ENCODE data around the gene PEPD.
A peak's percentile ranks its signal among the peaks of the same experiment; 100 is the strongest.

Gene PEPD

DNA sequence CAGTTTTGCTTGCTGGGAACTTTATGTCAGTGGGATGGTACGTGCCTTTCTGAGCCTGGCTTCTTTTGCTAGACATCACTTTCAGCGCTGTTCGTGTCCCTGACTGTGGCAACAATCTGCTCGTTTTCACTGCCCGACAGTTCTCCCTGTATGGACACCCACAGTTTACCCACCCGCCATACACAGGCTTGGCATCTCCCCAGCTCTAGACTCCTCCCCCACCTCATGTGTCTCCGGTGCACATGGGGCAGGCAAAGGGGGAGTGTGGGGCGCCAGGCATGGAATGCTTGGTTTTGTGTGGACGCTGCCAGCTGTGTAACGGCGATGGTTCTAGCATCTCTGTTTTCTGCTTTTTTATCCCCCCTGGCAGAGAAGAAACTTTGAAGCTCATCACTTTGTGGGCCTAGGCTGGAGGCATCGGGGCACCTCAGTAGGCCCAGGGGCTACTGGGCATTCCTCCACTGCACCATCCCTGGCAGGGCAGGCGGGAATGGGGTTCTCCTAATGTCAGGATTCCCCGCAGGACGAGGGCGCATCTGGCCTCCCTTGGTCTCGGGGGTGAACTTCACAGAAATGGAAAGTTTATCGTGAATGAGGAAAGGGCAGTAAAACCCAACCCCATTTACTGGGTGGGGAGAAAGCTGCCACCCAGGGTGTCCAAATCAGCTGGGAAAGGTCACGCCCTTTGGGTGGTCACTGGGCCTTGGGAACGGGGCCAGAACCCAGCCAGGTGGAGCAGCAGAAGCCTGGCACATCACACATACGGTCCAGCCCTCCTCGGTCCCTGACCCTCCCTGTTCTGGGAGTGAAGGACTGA, 87.3 kb downstream of the PEPD start:
- H3K36me3 Mint-ChIP-seq, result no peaks in the 10 kb centered on the region
- no peaks in the 10 kb centered on the region for H3K9me3 Mint-ChIP-seq (ENCODE audit: low read depth)
- no peak overlapping the region for H3K4me3 Mint-ChIP-seq
- no peaks in the 10 kb centered on the region for H3K27me3 Mint-ChIP-seq
- peaks cover 8% of the 10 kb centered on the region for H3K4me1 Mint-ChIP-seq (ENCODE audit: low read depth)
- no peak overlapping the region for H3K27ac Mint-ChIP-seq

DNA sequence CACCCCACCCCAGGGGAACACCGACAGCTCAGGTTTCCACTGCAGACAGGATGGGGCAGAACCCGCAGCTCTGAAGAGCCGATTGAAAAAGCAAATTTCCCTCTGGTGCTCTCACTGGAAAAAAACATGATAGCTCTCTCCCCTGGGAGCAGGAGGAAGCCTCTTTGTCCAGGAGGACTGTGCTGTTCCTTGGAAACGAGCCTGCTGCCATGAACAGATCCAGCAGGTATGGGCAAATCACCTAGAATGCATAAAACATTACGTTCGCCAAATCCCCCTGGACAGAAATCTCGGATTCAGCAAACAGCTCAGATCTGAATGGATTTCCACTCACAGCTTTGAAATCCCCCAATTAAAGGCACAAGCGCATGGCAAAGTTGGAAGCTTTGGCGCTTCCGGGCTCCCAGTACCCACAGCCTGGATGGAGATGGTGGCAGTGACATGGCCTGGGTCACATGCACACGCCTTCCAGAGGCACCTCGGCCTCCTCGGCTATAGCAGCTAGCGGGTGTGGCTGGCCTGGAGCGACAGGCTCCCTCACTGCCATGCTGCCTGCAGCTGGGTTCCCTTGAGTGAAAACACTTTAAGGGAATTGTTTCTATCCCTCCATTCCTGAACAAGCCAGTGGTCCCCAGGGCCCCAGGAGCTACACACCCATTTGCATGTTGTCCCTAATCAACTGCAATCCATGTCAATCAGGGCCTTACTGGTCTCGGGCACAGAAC, 89.0 kb downstream of the PEPD start:
- Mint-ChIP-seq H3K27me3 (no peaks in the 10 kb centered on the region), H3K4me1 (ENCODE audit: low read depth) (peaks cover 8% of the 10 kb centered on the region), H3K4me3 (no peak overlapping the region), H3K9me3 (ENCODE audit: low read depth) (no peaks in the 10 kb centered on the region), H3K36me3 (no peaks in the 10 kb centered on the region), H3K27ac (no peak overlapping the region)

DNA sequence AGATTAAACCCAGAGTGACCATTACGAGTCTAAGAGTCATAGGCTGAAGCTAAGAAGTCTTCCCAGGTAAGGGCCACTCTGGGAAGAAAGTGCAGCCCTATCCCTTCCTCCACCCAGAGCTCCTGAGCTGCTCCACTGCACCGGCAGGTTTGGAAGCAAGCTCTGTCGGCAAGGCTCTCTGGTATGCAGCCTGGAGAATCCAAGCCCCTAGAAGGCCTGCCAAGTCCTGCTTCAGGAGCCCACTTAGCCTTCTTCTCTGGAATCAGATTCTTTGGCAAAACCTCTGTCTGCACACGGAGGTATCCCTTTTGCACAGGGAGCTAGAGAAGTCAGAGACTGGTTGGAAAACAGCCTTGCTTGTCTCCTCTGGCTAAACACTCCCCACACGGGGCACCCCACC, 89.6 kb downstream of the PEPD start:
- H3K27ac Mint-ChIP-seq, result no peak overlapping the region
- no peak overlapping the region for H3K4me3 Mint-ChIP-seq
- H3K36me3 Mint-ChIP-seq, result no peaks in the 10 kb centered on the region

DNA sequence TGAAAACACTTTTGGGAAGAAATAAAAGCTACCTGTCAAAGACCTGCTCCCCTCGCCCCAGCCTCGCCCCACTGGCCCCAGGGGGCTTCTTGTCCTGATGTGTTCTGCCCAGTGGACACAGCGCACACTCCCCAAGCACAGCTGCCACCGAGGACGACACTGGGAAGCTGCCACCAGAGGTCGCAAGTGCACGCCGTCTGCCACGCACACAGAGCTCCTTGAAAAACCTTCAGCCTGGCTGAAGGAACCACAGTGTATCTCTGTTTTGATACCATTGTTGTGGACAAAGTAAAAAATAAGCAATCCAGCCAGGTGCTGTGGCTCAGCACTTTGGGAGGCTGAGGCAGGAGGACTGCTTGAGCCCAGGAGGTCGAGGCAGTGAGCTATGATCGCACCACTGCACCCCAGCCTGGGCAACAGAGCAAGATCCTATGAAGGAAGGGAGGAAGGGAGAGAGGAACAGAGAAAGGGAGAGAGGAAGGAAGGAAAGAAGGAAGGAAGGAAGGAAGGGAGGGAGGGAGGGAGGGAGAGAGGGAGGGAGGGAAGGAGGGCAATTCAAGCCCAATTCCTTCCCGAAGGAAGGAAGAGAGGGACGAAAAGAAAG, 90.8 kb downstream of the PEPD start:
- no peaks in the 10 kb centered on the region for H3K9me3 Mint-ChIP-seq (ENCODE audit: low read depth)
- H3K27ac Mint-ChIP-seq, result peak overlapping the region; percentile 3
- no peaks in the 10 kb centered on the region for H3K36me3 Mint-ChIP-seq
- H3K4me1 Mint-ChIP-seq (ENCODE audit: low read depth), result peaks cover 8% of the 10 kb centered on the region
- H3K4me3 Mint-ChIP-seq, result peak overlapping the region; percentile 47
- H3K27me3 Mint-ChIP-seq, result no peaks in the 10 kb centered on the region

More for the DNA sequence above, 89.6 kb downstream of the PEPD start:
- Mint-ChIP-seq H3K27me3 (no peaks in the 10 kb centered on the region), H3K4me1 (ENCODE audit: low read depth) (peaks cover 8% of the 10 kb centered on the region), H3K9me3 (ENCODE audit: low read depth) (no peaks in the 10 kb centered on the region)

DNA sequence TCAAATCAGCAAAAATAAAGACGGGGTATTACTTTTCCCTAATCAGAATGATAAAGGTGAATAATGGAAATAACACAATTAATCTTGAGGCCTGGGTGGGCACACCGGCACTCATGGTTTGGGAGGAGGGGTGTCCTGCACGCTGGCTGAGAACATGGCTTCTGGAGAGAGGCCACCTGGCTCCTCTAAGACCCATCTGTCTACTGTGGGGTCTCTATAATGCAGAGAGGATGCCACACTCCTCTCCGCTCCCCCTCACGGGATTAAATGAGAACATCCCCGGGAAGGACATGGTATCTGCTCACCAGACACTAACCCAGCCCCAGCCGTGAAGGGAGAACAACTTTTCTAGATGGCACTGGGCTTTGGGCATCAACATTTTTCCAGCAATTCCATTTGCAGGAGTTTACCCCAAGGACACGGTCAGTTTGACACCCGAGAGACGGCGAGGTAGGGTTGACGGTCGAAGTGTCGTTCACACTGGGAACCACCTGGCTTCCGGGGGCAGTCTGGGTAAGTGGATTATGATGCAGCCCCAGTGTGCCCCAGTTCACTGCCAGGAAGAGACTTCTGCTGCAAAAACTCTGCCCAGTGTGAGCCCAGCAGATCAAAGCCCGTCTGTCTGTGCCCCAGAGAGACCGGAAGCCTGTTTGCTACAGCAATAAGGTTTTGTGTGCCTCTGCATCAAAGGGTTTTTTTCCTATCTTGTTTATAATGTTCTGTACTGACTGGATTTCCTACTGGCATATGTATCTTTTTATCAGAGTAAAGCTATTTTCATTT, 91.5 kb downstream of the PEPD start:
- H3K4me3 Mint-ChIP-seq, result peak overlapping the region; percentile 47
- no peaks in the 10 kb centered on the region for H3K36me3 Mint-ChIP-seq
- peaks cover 8% of the 10 kb centered on the region for H3K4me1 Mint-ChIP-seq (ENCODE audit: low read depth)
- peak overlapping the region; percentile 3 for H3K27ac Mint-ChIP-seq
- H3K27me3 Mint-ChIP-seq, result no peaks in the 10 kb centered on the region
- no peaks in the 10 kb centered on the region for H3K9me3 Mint-ChIP-seq (ENCODE audit: low read depth)

DNA sequence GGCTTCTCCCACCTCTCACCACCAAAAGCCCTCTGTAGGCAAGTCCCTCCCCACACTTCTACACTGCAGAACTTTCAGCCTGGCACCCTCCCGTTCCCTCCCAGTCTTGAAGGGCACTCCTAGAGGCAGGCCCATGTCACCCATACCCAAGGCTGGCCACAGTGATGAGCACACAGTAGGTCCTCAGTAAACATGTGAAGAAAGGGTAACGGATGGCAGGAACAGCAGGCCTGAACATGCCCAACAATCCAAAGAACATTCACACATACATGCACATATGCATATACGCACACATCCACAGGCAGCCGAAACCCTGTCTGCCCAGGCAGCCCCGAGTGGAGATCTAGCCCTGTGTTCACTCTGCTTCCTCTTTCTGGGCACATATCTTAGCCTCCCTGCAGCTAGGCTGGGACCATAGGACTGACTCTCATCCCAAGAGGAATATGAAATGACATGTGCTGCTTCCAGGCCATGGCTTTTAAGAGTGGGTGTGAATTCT, 92.9 kb downstream of the PEPD start:
- no peaks in the 10 kb centered on the region for H3K9me3 Mint-ChIP-seq (ENCODE audit: low read depth)
- H3K4me3 Mint-ChIP-seq, result no peak overlapping the region
- no peaks in the 10 kb centered on the region for H3K36me3 Mint-ChIP-seq
- no peaks in the 10 kb centered on the region for H3K27me3 Mint-ChIP-seq
- no peak overlapping the region for H3K27ac Mint-ChIP-seq
- H3K4me1 Mint-ChIP-seq (ENCODE audit: low read depth), result peaks cover 8% of the 10 kb centered on the region

DNA sequence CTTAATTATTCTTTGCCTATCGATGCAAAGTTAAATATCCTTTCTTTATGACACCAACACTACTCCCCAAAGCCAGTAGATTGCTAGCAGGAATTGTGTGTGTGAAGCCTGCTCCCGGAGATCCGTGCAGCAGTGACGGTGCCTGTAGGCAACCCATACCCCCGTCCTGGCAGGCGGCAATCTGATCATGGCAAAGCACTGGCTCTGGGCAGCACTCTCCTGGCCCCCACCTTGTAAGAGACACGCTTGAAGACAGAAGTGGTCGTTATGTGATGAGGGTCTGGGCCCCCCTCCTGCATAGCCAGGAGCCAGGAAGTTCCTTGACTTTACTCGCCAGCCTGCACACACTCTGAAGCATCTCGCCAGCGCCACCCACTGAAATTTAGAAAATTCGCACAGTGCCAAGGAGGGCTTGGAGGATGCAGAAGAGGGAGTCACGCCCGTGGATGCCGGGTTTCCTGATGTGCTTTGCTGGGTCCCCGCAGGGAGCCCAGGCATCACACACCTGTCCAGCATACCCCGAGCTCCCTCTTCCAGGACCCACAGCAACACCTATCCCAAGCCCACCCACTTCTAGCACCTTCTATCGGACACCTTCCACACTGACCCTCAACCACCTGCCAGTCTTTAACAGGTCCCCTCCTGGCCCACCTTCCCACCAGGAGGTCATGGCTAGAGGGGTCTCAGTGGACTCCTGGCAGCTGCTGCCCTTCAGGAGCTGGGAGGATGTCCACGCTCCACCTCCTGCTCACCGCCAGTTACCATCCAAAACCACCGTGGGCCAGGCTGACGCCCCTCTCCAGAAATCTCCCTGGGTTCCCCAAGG, 93.6 kb downstream of the PEPD start:
- H3K4me1 Mint-ChIP-seq (ENCODE audit: low read depth), result peaks cover 8% of the 10 kb centered on the region
- H3K9me3 Mint-ChIP-seq (ENCODE audit: low read depth), result no peaks in the 10 kb centered on the region
- H3K36me3 Mint-ChIP-seq, result no peaks in the 10 kb centered on the region
- no peaks in the 10 kb centered on the region for H3K27me3 Mint-ChIP-seq
- H3K27ac Mint-ChIP-seq, result no peak overlapping the region
- no peak overlapping the region for H3K4me3 Mint-ChIP-seq

DNA sequence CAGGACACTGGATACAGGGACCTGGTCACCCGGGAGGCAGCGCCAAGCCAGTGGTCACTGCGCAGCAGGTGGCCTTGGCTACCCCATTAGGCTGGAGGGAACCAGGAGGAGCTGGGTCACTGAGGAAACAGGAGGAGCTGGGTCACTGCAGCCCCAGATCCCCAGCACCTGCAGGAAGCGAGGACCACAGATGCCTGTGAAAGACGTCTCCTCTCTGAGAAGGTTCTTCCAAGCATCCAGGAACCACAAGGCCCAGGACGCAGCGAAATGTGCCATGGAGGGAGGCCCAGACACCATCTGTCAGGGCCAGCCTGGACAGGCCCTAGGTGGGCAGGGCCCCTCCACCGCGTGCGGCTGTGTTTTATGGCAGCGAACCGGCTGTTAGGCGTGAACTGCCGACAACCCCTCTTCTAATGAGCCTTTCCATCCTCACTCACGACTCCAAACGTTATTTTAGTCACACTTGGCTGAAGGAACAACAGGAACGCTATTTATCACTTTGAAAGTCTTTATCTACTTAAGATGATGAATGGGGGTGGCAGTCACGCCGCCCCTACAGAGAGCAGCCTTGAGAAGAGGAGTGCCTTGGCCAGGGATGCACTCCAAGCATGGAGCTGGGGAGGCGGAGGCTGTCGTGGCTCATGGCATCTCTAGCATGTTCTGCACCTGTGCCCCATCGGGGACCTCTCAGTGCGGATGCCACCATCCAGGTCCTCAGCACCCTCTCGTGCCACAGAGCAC, 94.8 kb downstream of the PEPD start:
- H3K27ac Mint-ChIP-seq, result no peak overlapping the region
- no peaks in the 10 kb centered on the region for H3K36me3 Mint-ChIP-seq
- peaks cover 8% of the 10 kb centered on the region for H3K4me1 Mint-ChIP-seq (ENCODE audit: low read depth)

DNA sequence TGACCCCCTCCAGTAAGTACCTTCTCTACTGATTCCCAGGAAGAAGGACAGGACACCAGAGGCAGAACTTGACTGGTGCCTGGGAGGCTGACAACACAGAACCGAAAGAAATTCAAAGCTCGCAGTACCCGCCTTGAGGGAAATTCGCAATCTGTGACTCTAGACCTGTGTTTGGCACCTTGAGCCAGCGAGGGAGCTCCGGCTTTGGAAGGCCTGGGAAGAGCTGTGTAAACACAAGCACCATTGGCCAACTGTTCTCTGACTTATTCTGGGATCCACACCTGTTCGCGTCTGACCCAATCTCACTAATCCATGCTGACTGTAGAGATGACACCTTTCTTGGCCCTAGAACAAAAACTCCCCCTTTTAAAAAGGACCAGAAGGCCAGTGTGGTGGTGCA, 97.4 kb downstream of the PEPD start:
- no peaks in the 10 kb centered on the region for H3K36me3 Mint-ChIP-seq
- H3K9me3 Mint-ChIP-seq (ENCODE audit: low read depth), result no peaks in the 10 kb centered on the region
- no peak overlapping the region for H3K27ac Mint-ChIP-seq
- H3K27me3 Mint-ChIP-seq, result no peaks in the 10 kb centered on the region
- no peak overlapping the region for H3K4me3 Mint-ChIP-seq
- H3K4me1 Mint-ChIP-seq (ENCODE audit: low read depth), result no peaks in the 10 kb centered on the region

More for the DNA sequence above, 94.8 kb downstream of the PEPD start:
- no peaks in the 10 kb centered on the region for H3K27me3 Mint-ChIP-seq
- H3K4me3 Mint-ChIP-seq, result no peak overlapping the region
- no peaks in the 10 kb centered on the region for H3K9me3 Mint-ChIP-seq (ENCODE audit: low read depth)

DNA sequence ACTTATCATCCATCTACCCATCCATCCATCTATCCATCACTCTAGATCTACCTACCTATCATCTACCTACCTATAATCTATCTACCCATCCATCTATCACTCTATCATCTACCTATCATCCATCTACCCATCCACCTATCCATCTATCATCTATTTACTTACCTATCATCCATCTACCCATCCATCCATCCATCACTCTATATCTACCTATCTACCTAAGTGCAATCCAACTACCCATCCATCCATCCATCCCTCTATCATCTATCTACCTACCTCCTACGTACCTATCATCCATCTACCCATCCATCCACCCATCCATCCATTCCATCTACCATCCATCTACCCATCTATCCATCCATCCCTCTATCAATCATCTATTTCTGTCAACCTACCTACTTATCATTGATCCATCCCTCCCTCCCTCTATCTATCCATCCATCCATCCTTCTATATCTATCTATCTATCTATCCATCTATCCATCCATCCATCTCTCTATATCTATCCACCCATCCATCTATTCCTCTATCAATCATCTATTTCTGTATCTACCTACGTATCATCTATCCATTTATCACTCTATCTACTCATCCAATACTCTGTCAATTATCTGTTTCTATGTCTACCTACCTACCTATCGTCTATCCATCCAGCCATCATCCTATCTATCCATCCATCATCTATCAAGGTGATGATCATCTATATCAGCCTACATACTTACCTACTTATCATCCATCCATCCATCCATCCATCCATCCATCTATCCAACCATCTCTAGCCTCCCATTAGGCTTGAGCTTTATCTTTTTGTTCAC, 99.0 kb downstream of the PEPD start:
- Mint-ChIP-seq H3K9me3 (ENCODE audit: low read depth) (no peaks in the 10 kb centered on the region), H3K4me3 (no peak overlapping the region), H3K36me3 (no peaks in the 10 kb centered on the region), H3K27ac (no peak overlapping the region), H3K27me3 (no peaks in the 10 kb centered on the region), H3K4me1 (ENCODE audit: low read depth) (no peaks in the 10 kb centered on the region)

DNA sequence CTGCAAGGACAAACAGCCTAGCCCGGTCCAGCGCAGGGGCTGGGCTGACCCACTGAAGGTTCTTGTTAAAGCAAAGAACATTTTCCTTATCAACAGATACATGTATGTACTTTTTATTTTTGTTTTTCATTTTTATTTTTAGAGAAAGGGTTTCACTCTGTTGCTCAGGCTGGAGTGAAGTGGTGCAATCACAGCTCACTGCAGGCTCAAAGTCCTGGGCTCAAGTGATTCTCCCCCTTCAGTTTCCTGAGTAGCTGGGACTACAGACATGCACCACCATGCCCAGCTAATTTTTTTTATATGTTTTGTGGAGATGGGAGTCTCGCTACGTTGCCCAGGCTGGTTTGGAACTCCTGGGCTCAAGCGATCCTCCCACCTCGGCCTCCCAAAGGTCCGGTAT, 100.2 kb downstream of the PEPD start:
- H3K27ac Mint-ChIP-seq, result no peak overlapping the region
- peaks cover 3% of the 10 kb centered on the region for H3K4me1 Mint-ChIP-seq (ENCODE audit: low read depth)
- no peak overlapping the region for H3K4me3 Mint-ChIP-seq
- no peaks in the 10 kb centered on the region for H3K9me3 Mint-ChIP-seq (ENCODE audit: low read depth)
- H3K36me3 Mint-ChIP-seq, result no peaks in the 10 kb centered on the region
- no peaks in the 10 kb centered on the region for H3K27me3 Mint-ChIP-seq

DNA sequence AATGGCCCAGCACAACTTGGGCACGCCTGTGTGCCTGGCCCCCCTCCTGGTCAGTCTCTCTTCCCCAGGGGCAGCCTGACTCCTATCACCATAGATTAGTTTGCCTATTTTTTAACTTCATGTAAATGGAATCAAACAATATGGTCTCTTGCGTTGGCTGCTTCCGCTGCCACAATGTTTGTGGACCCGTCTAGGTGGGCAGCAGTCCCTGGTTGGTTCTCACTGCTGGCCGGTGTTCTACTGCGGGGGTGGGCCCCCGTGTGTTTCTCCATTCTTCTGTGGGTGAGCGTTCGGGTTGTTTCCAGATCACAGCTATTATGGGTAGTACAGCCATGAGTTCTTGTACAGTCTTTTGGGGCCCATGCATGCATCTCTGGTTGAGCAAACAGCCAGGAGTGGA, 100.8 kb downstream of the PEPD start:
- peaks cover 6% of the 10 kb centered on the region for H3K4me1 Mint-ChIP-seq (ENCODE audit: low read depth)
- no peaks in the 10 kb centered on the region for H3K36me3 Mint-ChIP-seq
- no peaks in the 10 kb centered on the region for H3K9me3 Mint-ChIP-seq (ENCODE audit: low read depth)
- H3K4me3 Mint-ChIP-seq, result no peak overlapping the region
- no peaks in the 10 kb centered on the region for H3K27me3 Mint-ChIP-seq
- H3K27ac Mint-ChIP-seq, result no peak overlapping the region

DNA sequence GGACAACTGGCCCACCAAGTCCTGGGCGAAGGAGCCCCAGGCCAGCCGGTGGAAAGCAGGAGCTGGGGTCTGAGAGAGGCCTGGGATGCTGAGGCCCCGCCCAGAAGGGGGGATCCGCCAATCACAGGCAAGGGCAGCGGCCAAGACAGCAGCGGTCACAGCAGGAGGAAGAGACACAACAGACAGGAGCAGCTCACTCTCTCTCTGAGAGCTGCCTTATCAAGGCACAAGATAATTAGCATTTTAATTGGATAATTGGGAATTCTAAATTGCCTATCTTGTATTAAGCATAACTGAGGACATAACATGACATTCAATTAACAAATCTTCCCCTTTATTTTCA, 101.8 kb downstream of the PEPD start:
- Mint-ChIP-seq H3K36me3 (no peaks in the 10 kb centered on the region), H3K9me3 (ENCODE audit: low read depth) (no peaks in the 10 kb centered on the region), H3K4me1 (ENCODE audit: low read depth) (peaks cover 6% of the 10 kb centered on the region), H3K27ac (no peak overlapping the region), H3K27me3 (no peaks in the 10 kb centered on the region), H3K4me3 (no peak overlapping the region)
